K562 (cell line): ENCODE results near the gene PACRG. TPM values are rescaled to one million over a fixed set of nuclear protein-coding genes. Genes with fewer than 3 reads are reported as not detected.

Experiments used
- ATAC-seq: fragments of 200-7000 bp; cut with Tn5 transposase; 3 replicates; pipeline ENCODE4 v1.9.1; 2020; ENCODE audit warnings: moderate library complexity
- BruUV-seq: library from RNA; stranded (reverse); fragments of 400-500 nt; replicated peaks from 2 replicates; lab custom pipeline; 2021; lab: Mats Ljungman, UMichigan
- CTCF ChIA-PET: fragments of 300-600 bp; formaldehyde crosslinking; extraction: SDS; loops from one replicate; lab custom pipeline; 2021; ENCODE audit warnings: low intra/inter-chr PET ratio; lab: Yijun Ruan, JAX
- POLR2A ChIA-PET: fragments of 300-600, 350-650 bp; sonication (Branson Sonifier 250); formaldehyde crosslinking; extraction: SDS; loops from one replicate; lab custom pipeline; 2021; ENCODE audit warnings: antibody characterized with exemption, inconsistent platforms; lab: Yijun Ruan, JAX
- DNase-seq, 4 experiments: peaks; one replicate each; pipeline versions ENCODE4 v3.0.0 to v3.0.0-alpha.2; 2011 to 2018; ENCODE audit warnings: low spot score in 3 of 4, mixed read lengths in 3 of 4; ENCODE audit errors: extremely low read depth in 1 of 4
- FAIRE-seq: peaks from 2 replicates; lab custom pipeline; 2011; peaks lifted over from hg19 to GRCh38; lab: Jason Lieb, UNC
- H2AFZ ChIP-seq: 2 replicates; pipeline ENCODE4 v1.6.0; 2011; ENCODE audit warnings: low read depth, low read length, control low read depth, inconsistent platforms
- H3K27ac ChIP-seq: fragments of 200-600 bp; 3 replicates; pipeline ENCODE4 v1.8.0; 2011; ENCODE audit warnings: low read depth, mild to moderate bottlenecking, control low read depth, inconsistent platforms, low read length, moderate library complexity, mixed read lengths; ENCODE audit errors: extremely low read depth
- H3K27me3 ChIP-seq, 2 experiments: fragments of 300-600 bp in 1 of 2; 2 replicates in 1 of 2; 3 replicates in 1 of 2; pipeline versions ENCODE4 v1.6.0 to v1.8.0; 2011; ENCODE audit warnings: inconsistent platforms in 2 of 2, low read length in 2 of 2, mild to moderate bottlenecking in 1 of 2, mixed read lengths in 1 of 2, moderate library complexity in 1 of 2; ENCODE audit not compliant: control insufficient read depth in 2 of 2, insufficient read depth in 2 of 2
- H3K36me3 ChIP-seq: fragments of 300-600 bp; 3 replicates; pipeline ENCODE4 v1.8.0; 2011; ENCODE audit warnings: mild to moderate bottlenecking, low read length, inconsistent platforms; ENCODE audit not compliant: control insufficient read depth, insufficient read depth
- H3K4me1 ChIP-seq, 2 experiments: fragments of 200-600 bp in 1 of 2; replicated peaks in 1 of 2; 2 replicates in 1 of 2; 3 replicates in 1 of 2; pipeline versions ENCODE4 v1.5.1 to v1.8.0; 2011; ENCODE audit warnings: inconsistent platforms in 2 of 2, low read length in 2 of 2, mild to moderate bottlenecking in 1 of 2, mixed read lengths in 1 of 2, moderate library complexity in 1 of 2; ENCODE audit not compliant: control insufficient read depth in 2 of 2, insufficient read depth in 2 of 2
- H3K4me2 ChIP-seq: 2 replicates; pipeline ENCODE4 v1.6.1; 2011; ENCODE audit warnings: low read length, control low read depth, inconsistent platforms, mixed read lengths; ENCODE audit not compliant: insufficient read depth
- H3K4me3 ChIP-seq: fragments of 200-600 bp; sonication (generic), shearing (Covaris generic); 2 replicates; pipeline ENCODE4 v1.5.1; 2016; ENCODE audit warnings: control low read depth, inconsistent platforms
- H3K79me2 ChIP-seq: fragments of 200-600 bp; 3 replicates; pipeline ENCODE4 v1.8.0; 2011; ENCODE audit warnings: low read length, inconsistent platforms; ENCODE audit not compliant: control insufficient read depth, insufficient read depth
- H3K9ac ChIP-seq, 2 experiments: 2 replicates each; pipeline versions ENCODE4 v1.6.0 to v1.6.1; 2011; ENCODE audit warnings: low read depth in 2 of 2, low read length in 2 of 2, control low read depth in 1 of 2, inconsistent platforms in 1 of 2, mild to moderate bottlenecking in 1 of 2, mixed read lengths in 1 of 2; ENCODE audit not compliant: insufficient read depth in 1 of 2
- H3K9me1 ChIP-seq: one replicate; pipeline ENCODE4 v1.6.0; 2011; ENCODE audit warnings: inconsistent platforms, mild to moderate bottlenecking, low read length, moderate library complexity; ENCODE audit not compliant: control insufficient read depth, insufficient read depth
- H3K9me3 ChIP-seq: replicated peaks from 2 replicates; pipeline ENCODE4 v1.5.1; 2011; ENCODE audit warnings: low read depth, low read length, inconsistent platforms; ENCODE audit not compliant: control insufficient read depth, insufficient read depth
- H4K20me1 ChIP-seq: replicated peaks from 2 replicates; pipeline ENCODE4 v1.6.1; 2011; ENCODE audit warnings: low read length, inconsistent platforms, mixed read lengths; ENCODE audit not compliant: control insufficient read depth, insufficient read depth
- BDP1 ChIP-seq: IDR thresholded peaks from 3 replicates; pipeline ENCODE4 v1.6.1; 2011; ENCODE audit not compliant: insufficient read length, insufficient read depth
- CBFB ChIP-seq: sonication (generic); formaldehyde crosslinking; IDR thresholded peaks from 2 replicates; pipeline ENCODE4 v1.4.0; 2020; ENCODE audit warnings: mild to moderate bottlenecking, missing genetic modification reagents
- HNRNPUL1 ChIP-seq: fragments of 200-400 bp; formaldehyde crosslinking; IDR thresholded peaks from 2 replicates; pipeline ENCODE4 v1.6.1; 2017; ENCODE audit warnings: low read length
- KDM5B ChIP-seq: fragments of 200-600 bp; sonication (generic); IDR thresholded peaks from 2 replicates; pipeline ENCODE4 v1.6.1; 2012; ENCODE audit warnings: low read depth, mild to moderate bottlenecking, moderate library complexity, low read length, control low read depth, inconsistent platforms; ENCODE audit not compliant: insufficient replicate concordance
- MEIS2 ChIP-seq: fragments of 450-650 bp; IDR thresholded peaks from 2 replicates; pipeline ENCODE4 v1.6.1; 2014; ENCODE audit warnings: mild to moderate bottlenecking; ENCODE audit not compliant: partially characterized antibody
- NCOA2 ChIP-seq, 2 experiments: fragments of 450-650 bp; IDR thresholded peaks; 2 replicates each; pipeline ENCODE4 v1.6.1; 2018; ENCODE audit warnings: mild to moderate bottlenecking in 2 of 2, moderate library complexity in 1 of 2; ENCODE audit not compliant: partially characterized antibody in 2 of 2
- NUFIP1 ChIP-seq: fragments of 450-650 bp; IDR thresholded peaks from 2 replicates; pipeline ENCODE4 v1.6.1; 2018; ENCODE audit not compliant: partially characterized antibody
- PCBP2 ChIP-seq: fragments of 200-400 bp; formaldehyde crosslinking; IDR thresholded peaks from 2 replicates; pipeline ENCODE4 v1.6.1; 2018; ENCODE audit warnings: low read length, low read depth, mild to moderate bottlenecking, moderate library complexity; ENCODE audit not compliant: poor library complexity, severe bottlenecking
- PTBP1 ChIP-seq: fragments of 200-400 bp; formaldehyde crosslinking; IDR thresholded peaks from 2 replicates; pipeline ENCODE4 v1.6.1; 2017; ENCODE audit warnings: low read depth, low read length
- ZNF143 ChIP-seq: sonication (generic); formaldehyde crosslinking; IDR thresholded peaks from 2 replicates; pipeline ENCODE4 v1.9.0; 2022; ENCODE audit warnings: mild to moderate bottlenecking, missing genetic modification reagents
- ZNF449 ChIP-seq: fragments of 250-450 bp; sonication (Bioruptor Pico); IDR thresholded peaks from 2 replicates; pipeline ENCODE4 v1.8.0; 2022; ENCODE audit warnings: moderate library complexity, mild to moderate bottlenecking, inconsistent platforms
- WGBS: fragments of 100-300 bp; shearing (Covaris generic); methylation state at CpG from one replicate; pipeline ENCODE4 v1.1.6; 2016; ENCODE audit warnings: low coverage, mixed read lengths; ENCODE audit not compliant: insufficient coverage; ENCODE audit errors: missing lambda C conversion rate; 5-methylcytosine and 5-hydroxymethylcytosine counted together
- in situ Hi-C: fragments of 300-500 bp; cut with MboI; formaldehyde crosslinking; loops from 4 replicates; pipeline ENCODE4 v1.15.0; 2018; ENCODE audit warnings: inconsistent platforms, mixed read lengths
- intact Hi-C: fragments of 100-400 bp; cut with micrococcal nuclease; formaldehyde crosslinking; loops from 2 replicates; pipeline ENCODE4 v1.14.2; 2022
- polyA plus RNA-seq, 8 experiments: library from polyadenylated mRNA; depleted of rRNA in 4 of 8; stranded (reverse) in 5 of 8; unstranded in 3 of 8; fragments of >200 nt; fragmentation: Nextera tagmentation in 2 of 8; fragmentation: Illumina TruSeq in 1 of 8; extraction: Ambion mirVana in 2 of 8; extraction: Trizol in 1 of 8; gene quantifications; 2 replicates each; pipeline versions ENCODE4 v1.2.1 to v1.2.3, GENCODE V29; 2011 to 2014; ENCODE audit warnings: inconsistent platforms in 1 of 8, missing spikeins in 1 of 8
- total RNA-seq, 7 experiments: library from RNA; depleted of rRNA in 6 of 7; stranded (reverse); fragments of >200 nt in 6 of 7; fragmentation: Illumina TruSeq in 2 of 7; extraction: Trizol in 2 of 7; gene quantifications; 2 replicates each; pipeline versions ENCODE4 v1.2.1 to v1.2.3, GENCODE V29; 2011 to 2021; ENCODE audit warnings: low replicate concordance in 1 of 7

The PACRG gene
- total and polyA plus RNA-seq, 9 of the 15 experiments (the other 6 are each of a cell fraction or from before 2014, with no cell fraction given) = 0.04 TPM; not detected in 8

DNA sequence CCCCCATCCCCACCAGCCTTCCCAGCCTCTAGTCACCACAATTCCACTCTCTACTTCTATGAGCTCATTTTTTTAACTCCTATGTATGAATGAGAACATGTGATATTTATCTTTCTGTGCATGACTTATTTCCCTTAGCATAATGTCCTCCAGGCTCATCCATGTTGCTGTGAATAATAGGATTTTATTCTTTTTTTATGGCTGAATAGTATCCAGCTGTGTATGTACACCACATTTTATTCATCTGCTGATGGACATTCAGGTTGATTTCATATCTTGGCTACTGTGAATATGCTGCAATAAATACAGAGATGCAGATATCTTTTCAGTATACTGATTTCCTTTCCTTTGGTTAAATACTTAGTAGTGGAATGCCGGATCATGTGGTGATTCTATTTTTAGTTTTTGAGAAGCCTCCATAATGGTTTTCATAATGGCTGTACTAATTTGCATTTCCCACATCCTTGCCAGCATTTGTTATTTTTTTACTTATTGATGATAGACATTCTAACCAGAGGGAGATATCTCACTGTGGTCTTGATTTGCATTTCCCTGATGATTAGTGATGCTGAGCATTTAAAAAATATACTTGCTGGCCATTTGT is 194.9 kb downstream of the PACRG start:
- H3K9me1 ChIP-seq = no peaks in the 10 kb centered on the region
- H3K4me3 ChIP-seq = no peak overlapping the region
- no peak overlapping the region for H3K27ac ChIP-seq
- in situ Hi-C loops = no loop called here
- no TSS peak for BruUV-seq
- H2AFZ ChIP-seq = no peak overlapping the region
- ChIA-PET POLR2A (no interaction called here), CTCF (no interaction called here)
- H4K20me1 ChIP-seq = no peaks in the 10 kb centered on the region
- H3K4me1 ChIP-seq = no peaks in the 10 kb centered on the region
- H3K9me3 ChIP-seq = no peaks in the 10 kb centered on the region; the same call in 1 of the 2 replicates
- intact Hi-C loops = no loop called here
- H3K9ac ChIP-seq = no peak overlapping the region
- no peaks in the 10 kb centered on the region for H3K36me3 ChIP-seq
- DNase-seq (no peak), FAIRE-seq (no peak), ATAC-seq (no peak)
- no peak overlapping the region for H3K4me2 ChIP-seq
- WGBS = 0% methylated on average over 1 of the region's 1 CpG
- no peaks in the 10 kb centered on the region for H3K79me2 ChIP-seq
- TF ChIP-seq KDM5B (no peak), ZNF143 (CRISPR knock-in tag) (no peak), MEIS2 (no peak), NUFIP1 (no peak), PCBP2 (no peak), NCOA2 (IDR thresholded peaks at IDR 0.05; ENCODE audit: partially characterized antibody in 2 of 2) (no peak), HNRNPUL1 (no peak), PTBP1 (no peak), BDP1 (no peak), ZNF449 (CRISPR knock-in tag) (no peak), CBFB (CRISPR knock-in tag) (no peak)
- H3K27me3 ChIP-seq = no peaks in the 10 kb centered on the region
